WTC11 (cell line): ENCODE results near the gene PRKD1. TPM values are rescaled to one million over a fixed set of nuclear protein-coding genes. Genes with fewer than 3 reads are reported as not detected.
"Not testable (repeated sequence)": the region's sequence is repeated elsewhere in the genome, so short reads cannot be mapped to it uniquely, and the experiment has no call there.

Experiments
- ATAC-seq: fragments of 200-7000 bp; cut with Tn5 transposase; 2 replicates; pipeline ENCODE4 v1.10.0; 2021; ENCODE audit warnings: mild to moderate bottlenecking, moderate library complexity
- CTCF ChIA-PET: fragments of 300-600 bp; sonication (Branson Sonifier 250); formaldehyde crosslinking; loops from one replicate; lab custom pipeline; 2021; ENCODE audit warnings: antibody characterized with exemption; lab: Charles Lee
- POLR2A ChIA-PET: fragments of 350-600 bp; sonication (Branson Sonifier 250); formaldehyde crosslinking; loops from one replicate; lab custom pipeline; 2021; ENCODE audit warnings: antibody characterized with exemption; lab: Charles Lee
- DNase-seq: peaks from one replicate; pipeline ENCODE4 v3.0.0; 2021; ENCODE audit warnings: low spot score
- H3K27ac Mint-ChIP-seq: 2 replicates; pipeline ENCODE4 v1.8.0; 2021; ENCODE audit warnings: mixed read lengths
- H3K27me3 Mint-ChIP-seq: 2 replicates; pipeline ENCODE4 v1.8.0; 2021; ENCODE audit warnings: low read depth, mild to moderate bottlenecking, moderate library complexity, mixed read lengths
- H3K36me3 Mint-ChIP-seq: 2 replicates; pipeline ENCODE4 v1.8.0; 2021; ENCODE audit warnings: mixed read lengths
- H3K4me1 Mint-ChIP-seq: 2 replicates; pipeline ENCODE4 v1.8.0; 2022; ENCODE audit warnings: mixed read lengths
- H3K4me3 Mint-ChIP-seq: 2 replicates; pipeline ENCODE4 v1.8.0; 2021; ENCODE audit warnings: mild to moderate bottlenecking, moderate library complexity, mixed read lengths
- H3K9me3 Mint-ChIP-seq: 2 replicates; pipeline ENCODE4 v1.8.0; 2021; ENCODE audit warnings: mixed read lengths
- CREB1 ChIP-seq: sonication (generic); formaldehyde crosslinking; IDR thresholded peaks from 2 replicates; pipeline ENCODE4 v1.8.0; 2023; ENCODE audit warnings: mild to moderate bottlenecking, missing genetic modification reagents
- ELF4 ChIP-seq: sonication (generic); formaldehyde crosslinking; IDR thresholded peaks from 2 replicates; pipeline ENCODE4 v1.8.1; 2022; ENCODE audit warnings: low read depth, mild to moderate bottlenecking, moderate library complexity, missing genetic modification reagents
- FOXK1 ChIP-seq: sonication (generic); formaldehyde crosslinking; IDR thresholded peaks from 2 replicates; pipeline ENCODE4 v1.8.0; 2022; ENCODE audit warnings: mild to moderate bottlenecking, moderate library complexity, missing genetic modification reagents
- GTF2I ChIP-seq: fragments of 250-450 bp; sonication (Bioruptor Pico); conservative IDR thresholded peaks from 2 replicates; pipeline ENCODE4 v1.4.0; 2021; ENCODE audit warnings: mild to moderate bottlenecking
- MXD4 ChIP-seq: fragments of 250-450 bp; sonication (Bioruptor Pico); IDR thresholded peaks from 2 replicates; pipeline ENCODE4 v1.8.0; 2021; ENCODE audit warnings: mild to moderate bottlenecking, moderate library complexity, borderline replicate concordance
- MYBL2 ChIP-seq: sonication (generic); formaldehyde crosslinking; IDR thresholded peaks from 2 replicates; pipeline ENCODE4 v1.8.1; 2023; ENCODE audit warnings: mild to moderate bottlenecking, moderate library complexity, missing genetic modification reagents
- OVOL2 ChIP-seq: fragments of 250-450 bp; sonication (Bioruptor Pico); IDR thresholded peaks from 2 replicates; pipeline ENCODE4 v1.9.0; 2021; ENCODE audit warnings: mild to moderate bottlenecking, borderline replicate concordance
- PRRX2 ChIP-seq: fragments of 250-450 bp; sonication (Bioruptor Pico); IDR thresholded peaks from 2 replicates; pipeline ENCODE4 v1.8.0; 2021; ENCODE audit warnings: mild to moderate bottlenecking
- RORB ChIP-seq: fragments of 250-450 bp; sonication (Bioruptor Pico); IDR thresholded peaks from 2 replicates; pipeline ENCODE4 v1.9.0; 2021; ENCODE audit warnings: mild to moderate bottlenecking
- SOX15 ChIP-seq: fragments of 250-450 bp; sonication (Bioruptor Pico); IDR thresholded peaks from 2 replicates; pipeline ENCODE4 v1.9.0; 2021; ENCODE audit warnings: mild to moderate bottlenecking
- SP1 ChIP-seq: sonication (generic); formaldehyde crosslinking; conservative IDR thresholded peaks from 2 replicates; pipeline ENCODE4 v1.8.1; 2022; ENCODE audit warnings: missing genetic modification reagents
- TP53 ChIP-seq: sonication (generic); formaldehyde crosslinking; IDR thresholded peaks from 2 replicates; pipeline ENCODE4 v1.8.1; 2023; ENCODE audit warnings: mild to moderate bottlenecking, missing genetic modification reagents
- ZNF121 ChIP-seq: sonication (generic); formaldehyde crosslinking; IDR thresholded peaks from 2 replicates; pipeline ENCODE4 v1.8.0; 2023; ENCODE audit warnings: missing genetic modification reagents
- ZNF317 ChIP-seq: sonication (generic); formaldehyde crosslinking; IDR thresholded peaks from 2 replicates; pipeline ENCODE4 v1.8.1; 2023; ENCODE audit warnings: low read depth, mild to moderate bottlenecking, moderate library complexity, missing genetic modification reagents, borderline replicate concordance
- ZNF423 ChIP-seq: fragments of 250-450 bp; sonication (Bioruptor Pico); IDR thresholded peaks from 2 replicates; pipeline ENCODE4 v2.1.2; 2022; ENCODE audit warnings: mild to moderate bottlenecking, moderate library complexity
- total RNA-seq: library from RNA; stranded (reverse); gene quantifications from 3 replicates; pipeline ENCODE4 v1.2.3, GENCODE V29; 2021
- TF ChIP-seq, protein P1 (sequence below): sonication (generic); formaldehyde crosslinking; IDR thresholded peaks from 2 replicates; pipeline ENCODE4 v1.8.1; 2022; ENCODE audit warnings: low read depth, missing genetic modification reagents, borderline replicate concordance
- TF ChIP-seq, protein P2 (sequence below): fragments of 250-450 bp; sonication (Bioruptor Pico); IDR thresholded peaks from 2 replicates; pipeline ENCODE4 v1.9.0; 2021; ENCODE audit warnings: mild to moderate bottlenecking
- TF ChIP-seq, protein P3 (sequence below): sonication (generic); formaldehyde crosslinking; IDR thresholded peaks from 2 replicates; pipeline ENCODE4 v1.8.1; 2023; ENCODE audit warnings: mild to moderate bottlenecking, missing genetic modification reagents, moderate library complexity
- TF ChIP-seq, protein P4 (sequence below): sonication (generic); formaldehyde crosslinking; IDR thresholded peaks from 2 replicates; pipeline ENCODE4 v1.8.1; 2022; ENCODE audit warnings: missing genetic modification reagents, borderline replicate concordance

PRKD1 gene
- total RNA-seq, 1 experiment from 2014 or later, result 7.6 TPM

DNA sequence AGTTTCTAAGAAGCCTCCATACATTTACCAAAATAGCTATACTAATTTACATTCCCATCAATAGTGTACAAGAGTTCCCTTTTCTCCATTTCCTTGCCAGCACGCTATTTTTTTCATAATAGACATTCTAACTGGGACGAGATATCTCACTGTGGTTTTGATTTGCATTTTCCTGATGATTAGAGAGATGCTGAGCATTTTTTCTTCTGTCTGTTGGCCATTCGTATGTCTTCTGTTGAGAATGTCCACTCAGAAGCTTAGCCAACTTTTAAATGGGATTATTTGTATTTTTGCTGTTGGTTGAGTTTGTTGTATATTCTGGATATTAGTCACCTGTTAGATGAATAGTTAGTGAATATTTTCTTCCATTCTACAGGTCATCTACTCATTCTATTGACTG lies 144.1 kb downstream of the PRKD1 start (continued):
- TF ChIP-seq FOXK1 (CRISPR knock-in tag), result no peak

DNA sequence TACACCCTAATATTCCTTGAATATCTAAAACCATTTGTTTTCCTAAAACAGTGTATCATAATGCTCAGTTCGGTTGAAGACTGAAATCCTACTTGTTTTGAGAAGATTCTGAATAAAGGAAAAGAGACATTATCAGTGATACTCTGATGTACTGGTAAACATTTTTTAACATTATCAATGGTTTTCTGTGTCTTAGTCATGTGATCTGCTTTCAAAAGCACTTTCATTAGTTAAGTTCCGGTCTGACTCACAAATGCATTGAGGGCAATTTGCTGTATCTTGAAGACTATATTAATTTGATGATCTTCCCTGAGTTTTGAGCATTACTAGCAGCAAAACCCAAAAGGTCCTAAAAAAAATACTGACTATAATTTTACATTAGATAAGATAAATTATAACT lies 145.6 kb downstream of the PRKD1 start:
- Mint-ChIP-seq H3K4me1 (no peaks in the 10 kb centered on the region), H3K27ac (no peak overlapping the region), H3K4me3 (no peak overlapping the region), H3K9me3 (peaks cover 33% of the 10 kb centered on the region), H3K27me3 (no peaks in the 10 kb centered on the region)
- CTCF ChIA-PET, result no interaction called here
- ATAC-seq (no peak), DNase-seq (no peak)
- POLR2A ChIA-PET, result no interaction called here
- TF ChIP-seq MXD4, result no peak
- TF ChIP-seq, protein P1, sequence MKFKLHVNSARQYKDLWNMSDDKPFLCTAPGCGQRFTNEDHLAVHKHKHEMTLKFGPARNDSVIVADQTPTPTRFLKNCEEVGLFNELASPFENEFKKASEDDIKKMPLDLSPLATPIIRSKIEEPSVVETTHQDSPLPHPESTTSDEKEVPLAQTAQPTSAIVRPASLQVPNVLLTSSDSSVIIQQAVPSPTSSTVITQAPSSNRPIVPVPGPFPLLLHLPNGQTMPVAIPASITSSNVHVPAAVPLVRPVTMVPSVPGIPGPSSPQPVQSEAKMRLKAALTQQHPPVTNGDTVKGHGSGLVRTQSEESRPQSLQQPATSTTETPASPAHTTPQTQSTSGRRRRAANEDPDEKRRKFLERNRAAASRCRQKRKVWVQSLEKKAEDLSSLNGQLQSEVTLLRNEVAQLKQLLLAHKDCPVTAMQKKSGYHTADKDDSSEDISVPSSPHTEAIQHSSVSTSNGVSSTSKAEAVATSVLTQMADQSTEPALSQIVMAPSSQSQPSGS (CRISPR knock-in tag), result no peak
- TF ChIP-seq SP1 (CRISPR knock-in tag), result no peak
- TF ChIP-seq ZNF317, result no peak
- TF ChIP-seq ZNF423, result no peak
- no peak for TF ChIP-seq SOX15 (CRISPR knock-in tag)
- TF ChIP-seq, protein P2, sequence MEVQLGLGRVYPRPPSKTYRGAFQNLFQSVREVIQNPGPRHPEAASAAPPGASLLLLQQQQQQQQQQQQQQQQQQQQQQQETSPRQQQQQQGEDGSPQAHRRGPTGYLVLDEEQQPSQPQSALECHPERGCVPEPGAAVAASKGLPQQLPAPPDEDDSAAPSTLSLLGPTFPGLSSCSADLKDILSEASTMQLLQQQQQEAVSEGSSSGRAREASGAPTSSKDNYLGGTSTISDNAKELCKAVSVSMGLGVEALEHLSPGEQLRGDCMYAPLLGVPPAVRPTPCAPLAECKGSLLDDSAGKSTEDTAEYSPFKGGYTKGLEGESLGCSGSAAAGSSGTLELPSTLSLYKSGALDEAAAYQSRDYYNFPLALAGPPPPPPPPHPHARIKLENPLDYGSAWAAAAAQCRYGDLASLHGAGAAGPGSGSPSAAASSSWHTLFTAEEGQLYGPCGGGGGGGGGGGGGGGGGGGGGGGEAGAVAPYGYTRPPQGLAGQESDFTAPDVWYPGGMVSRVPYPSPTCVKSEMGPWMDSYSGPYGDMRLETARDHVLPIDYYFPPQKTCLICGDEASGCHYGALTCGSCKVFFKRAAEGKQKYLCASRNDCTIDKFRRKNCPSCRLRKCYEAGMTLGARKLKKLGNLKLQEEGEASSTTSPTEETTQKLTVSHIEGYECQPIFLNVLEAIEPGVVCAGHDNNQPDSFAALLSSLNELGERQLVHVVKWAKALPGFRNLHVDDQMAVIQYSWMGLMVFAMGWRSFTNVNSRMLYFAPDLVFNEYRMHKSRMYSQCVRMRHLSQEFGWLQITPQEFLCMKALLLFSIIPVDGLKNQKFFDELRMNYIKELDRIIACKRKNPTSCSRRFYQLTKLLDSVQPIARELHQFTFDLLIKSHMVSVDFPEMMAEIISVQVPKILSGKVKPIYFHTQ (CRISPR knock-in tag), result no peak
- no peak for TF ChIP-seq ELF4
- TF ChIP-seq, protein P3, sequence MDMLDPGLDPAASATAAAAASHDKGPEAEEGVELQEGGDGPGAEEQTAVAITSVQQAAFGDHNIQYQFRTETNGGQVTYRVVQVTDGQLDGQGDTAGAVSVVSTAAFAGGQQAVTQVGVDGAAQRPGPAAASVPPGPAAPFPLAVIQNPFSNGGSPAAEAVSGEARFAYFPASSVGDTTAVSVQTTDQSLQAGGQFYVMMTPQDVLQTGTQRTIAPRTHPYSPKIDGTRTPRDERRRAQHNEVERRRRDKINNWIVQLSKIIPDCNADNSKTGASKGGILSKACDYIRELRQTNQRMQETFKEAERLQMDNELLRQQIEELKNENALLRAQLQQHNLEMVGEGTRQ (CRISPR knock-in tag), result no peak
- no peak for TF ChIP-seq ZNF121 (CRISPR knock-in tag)
- no peak for TF ChIP-seq OVOL2 (CRISPR knock-in tag)
- no peak for TF ChIP-seq CREB1 (CRISPR knock-in tag)
- TF ChIP-seq, protein P4, sequence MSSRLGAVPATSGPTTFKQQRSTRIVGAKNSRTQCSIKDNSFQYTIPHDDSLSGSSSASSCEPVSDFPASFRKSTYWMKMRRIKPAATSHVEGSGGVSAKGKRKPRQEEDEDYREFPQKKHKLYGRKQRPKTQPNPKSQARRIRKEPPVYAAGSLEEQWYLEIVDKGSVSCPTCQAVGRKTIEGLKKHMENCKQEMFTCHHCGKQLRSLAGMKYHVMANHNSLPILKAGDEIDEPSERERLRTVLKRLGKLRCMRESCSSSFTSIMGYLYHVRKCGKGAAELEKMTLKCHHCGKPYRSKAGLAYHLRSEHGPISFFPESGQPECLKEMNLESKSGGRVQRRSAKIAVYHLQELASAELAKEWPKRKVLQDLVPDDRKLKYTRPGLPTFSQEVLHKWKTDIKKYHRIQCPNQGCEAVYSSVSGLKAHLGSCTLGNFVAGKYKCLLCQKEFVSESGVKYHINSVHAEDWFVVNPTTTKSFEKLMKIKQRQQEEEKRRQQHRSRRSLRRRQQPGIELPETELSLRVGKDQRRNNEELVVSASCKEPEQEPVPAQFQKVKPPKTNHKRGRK (CRISPR knock-in tag), result no peak
- no peak for TF ChIP-seq RORB (CRISPR knock-in tag)
- no peak for TF ChIP-seq MYBL2 (CRISPR knock-in tag)
- TF ChIP-seq GTF2I (CRISPR knock-in tag), result no peak
- TF ChIP-seq TP53 (CRISPR knock-in tag), result no peak
- no peak for TF ChIP-seq PRRX2 (CRISPR knock-in tag)
- TF ChIP-seq, all 79 proteins: peak for 0
- peaks cover 23% of the 10 kb centered on the region for H3K36me3 Mint-ChIP-seq

DNA sequence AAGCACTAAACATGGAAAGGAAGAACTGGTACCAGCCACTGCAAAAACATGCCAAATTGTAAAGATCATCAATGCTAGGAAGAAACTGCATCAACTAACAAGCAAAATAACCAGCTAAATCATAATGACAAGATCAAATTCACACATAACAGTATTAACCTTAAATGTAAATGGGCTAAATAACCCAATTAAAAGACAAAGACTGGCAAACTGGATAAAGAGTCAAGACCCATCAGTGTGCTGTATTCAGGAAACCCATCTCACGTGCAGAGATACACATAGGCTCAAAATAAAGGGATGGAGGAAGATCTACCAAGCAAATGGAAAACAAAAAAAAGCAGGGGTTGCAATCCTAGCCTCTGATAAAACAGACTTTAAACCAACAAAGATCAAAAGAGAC lies 150.5 kb downstream of the PRKD1 start:
- POLR2A ChIA-PET, ATAC-seq: not testable (repeated sequence)
- H3K9me3 Mint-ChIP-seq, result peaks cover 57% of the 10 kb centered on the region

More for the DNA sequence above, 150.5 kb downstream of the PRKD1 start:
- DNase-seq, H3K27me3 Mint-ChIP-seq, CTCF ChIA-PET, H3K4me3 Mint-ChIP-seq, H3K27ac Mint-ChIP-seq, H3K4me1 Mint-ChIP-seq: not testable (repeated sequence)
- peaks cover 52% of the 10 kb centered on the region for H3K36me3 Mint-ChIP-seq
